HG03469 (cell line): Measurements from ENCODE around the gene COLEC11.

Source experiments
- ATAC-seq: cut with Tn5 transposase; IDR thresholded peaks from one replicate; pipeline ENCODE4 v1.9.1; 2021; ENCODE audit warnings: mild to moderate bottlenecking, moderate library complexity, moderate number of reproducible peaks; ENCODE audit not compliant: unreplicated experiment

The COLEC11 gene

GRCh38 chr2:3667151-3667631, 72.3 kb downstream of the COLEC11 start:
- no peak for ATAC-seq

GRCh38 chr2:3669656-3670055, 74.7 kb downstream of the COLEC11 start:
- ATAC-seq: no peak

DNA sequence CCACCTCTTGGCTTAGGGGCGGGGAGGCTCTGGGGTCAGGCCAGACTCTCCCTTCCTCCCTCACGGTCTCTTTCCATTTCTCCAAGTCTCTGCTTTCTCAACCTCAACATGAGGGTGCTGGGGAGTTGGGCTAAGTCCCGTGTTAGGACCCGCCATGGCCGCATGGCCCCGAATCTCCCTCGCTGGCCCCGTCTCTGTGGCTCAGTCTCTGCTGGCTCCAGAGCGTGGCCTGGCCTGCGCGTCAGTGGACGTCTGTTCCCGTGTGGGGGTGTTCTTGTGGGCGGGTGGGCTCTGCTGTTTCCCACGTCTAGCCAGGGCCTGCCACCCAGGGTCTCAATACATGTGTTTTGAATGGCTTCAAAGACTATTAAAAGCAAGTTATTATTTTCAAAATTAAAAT, 75.5 kb downstream of the COLEC11 start:
- ATAC-seq: no peak

GRCh38 chr2:3670941-3671340, 76.0 kb downstream of the COLEC11 start:
- no peak for ATAC-seq

DNA sequence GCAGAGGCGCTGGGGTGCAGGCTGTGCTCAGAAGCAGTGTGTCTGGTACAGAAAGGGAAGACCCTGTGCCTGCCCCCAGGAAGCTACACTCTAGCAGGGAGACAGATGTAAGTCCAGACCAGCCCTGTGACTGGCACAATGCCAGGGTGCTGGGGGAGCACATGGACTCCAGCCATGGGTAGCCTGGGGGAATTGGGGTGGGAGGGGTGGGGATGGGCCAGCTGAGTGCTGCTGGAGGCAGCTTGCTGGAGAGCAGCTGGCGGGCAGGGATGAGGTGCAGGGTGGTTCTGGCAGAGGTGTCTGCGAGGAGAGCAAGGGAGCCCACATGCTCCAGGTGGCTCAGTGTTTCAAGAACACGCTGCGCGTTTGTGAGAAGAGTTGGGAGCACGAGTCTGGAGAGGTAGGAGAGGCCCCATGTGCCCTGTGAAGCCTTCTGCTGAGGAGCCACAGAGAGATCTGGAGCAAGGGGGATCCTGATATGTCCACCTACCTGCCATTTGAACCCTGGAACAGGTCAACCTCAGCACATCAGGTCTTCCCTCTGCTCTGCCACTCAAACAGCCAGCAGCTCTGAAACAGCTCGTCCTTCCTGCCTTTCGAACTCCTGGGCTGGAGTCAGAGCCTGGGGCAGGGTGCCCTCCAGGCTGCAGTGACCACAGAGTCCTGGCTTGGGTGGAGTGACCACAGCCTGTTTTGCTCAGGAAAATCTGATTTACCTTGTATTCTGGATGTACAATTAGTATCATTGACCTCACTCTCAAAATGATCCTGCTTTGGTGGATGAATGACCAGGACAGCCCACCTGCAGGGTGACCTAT, 78.2 kb downstream of the COLEC11 start:
- no peak for ATAC-seq

GRCh38 chr2:3674066-3674845, 79.3 kb downstream of the COLEC11 start:
- ATAC-seq: no peak

DNA sequence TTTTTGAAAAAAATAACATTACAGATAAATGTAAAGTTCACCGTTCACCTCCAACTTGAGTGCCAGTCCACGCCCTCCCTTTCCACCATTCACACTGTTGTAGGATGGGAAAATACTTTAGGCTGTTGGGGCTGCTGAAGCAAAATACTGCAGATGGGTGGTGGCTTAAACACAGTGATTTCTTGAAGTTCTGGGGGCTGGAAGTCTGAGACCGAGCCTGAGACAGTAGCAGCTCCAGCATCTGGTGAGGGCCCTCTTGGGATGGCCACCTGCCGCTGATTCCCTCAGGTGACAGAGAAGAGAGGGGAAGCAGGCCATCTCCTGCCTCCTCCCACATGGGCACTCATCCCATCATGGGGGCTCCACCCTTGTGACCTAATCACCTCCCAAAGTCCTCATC, 80.8 kb downstream of the COLEC11 start:
- ATAC-seq: no peak

- ATAC-seq: no peak
Observed at GRCh38 chr2:3677436-3677835, 82.5 kb downstream of the COLEC11 start.

DNA sequence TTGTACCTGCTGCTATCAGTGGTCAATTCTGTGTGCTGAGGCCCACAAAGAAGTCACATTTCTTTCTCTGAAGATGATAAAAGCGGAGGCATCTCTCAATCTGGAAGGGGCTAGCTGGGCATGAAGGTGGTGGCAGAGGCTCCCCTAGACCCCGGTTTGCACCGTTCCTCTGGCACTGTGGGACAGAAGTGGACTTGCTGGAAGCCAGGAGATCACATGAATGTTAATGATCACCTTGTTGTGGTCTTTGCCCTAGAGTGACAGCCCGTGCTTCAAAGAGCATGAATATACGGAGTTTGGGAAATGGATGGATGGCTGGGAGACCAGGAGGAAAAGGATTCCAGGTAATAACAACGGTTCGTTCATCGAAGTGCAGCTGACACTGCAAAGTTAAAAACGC, 83.3 kb downstream of the COLEC11 start:
- ATAC-seq: no peak

DNA sequence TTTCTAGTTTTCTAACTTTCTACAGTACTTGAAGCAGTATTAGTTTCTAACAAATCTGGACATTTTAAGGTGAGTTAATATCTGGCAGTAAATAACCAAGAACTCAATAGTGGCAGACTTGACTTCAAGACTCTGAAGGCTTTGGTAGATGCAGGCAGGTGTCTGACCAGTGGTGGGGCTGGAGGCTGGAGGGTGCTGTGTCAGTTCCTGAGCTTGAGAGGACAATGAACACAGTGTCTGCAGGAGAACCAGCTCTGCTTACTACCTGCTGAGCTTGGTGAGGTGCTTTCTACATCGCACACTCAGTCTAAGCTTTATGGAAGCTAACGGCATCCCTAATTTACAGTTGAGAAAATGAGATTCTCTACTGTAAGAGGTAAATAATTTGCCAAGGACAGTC, 84.3 kb downstream of the COLEC11 start:
- no peak for ATAC-seq

DNA sequence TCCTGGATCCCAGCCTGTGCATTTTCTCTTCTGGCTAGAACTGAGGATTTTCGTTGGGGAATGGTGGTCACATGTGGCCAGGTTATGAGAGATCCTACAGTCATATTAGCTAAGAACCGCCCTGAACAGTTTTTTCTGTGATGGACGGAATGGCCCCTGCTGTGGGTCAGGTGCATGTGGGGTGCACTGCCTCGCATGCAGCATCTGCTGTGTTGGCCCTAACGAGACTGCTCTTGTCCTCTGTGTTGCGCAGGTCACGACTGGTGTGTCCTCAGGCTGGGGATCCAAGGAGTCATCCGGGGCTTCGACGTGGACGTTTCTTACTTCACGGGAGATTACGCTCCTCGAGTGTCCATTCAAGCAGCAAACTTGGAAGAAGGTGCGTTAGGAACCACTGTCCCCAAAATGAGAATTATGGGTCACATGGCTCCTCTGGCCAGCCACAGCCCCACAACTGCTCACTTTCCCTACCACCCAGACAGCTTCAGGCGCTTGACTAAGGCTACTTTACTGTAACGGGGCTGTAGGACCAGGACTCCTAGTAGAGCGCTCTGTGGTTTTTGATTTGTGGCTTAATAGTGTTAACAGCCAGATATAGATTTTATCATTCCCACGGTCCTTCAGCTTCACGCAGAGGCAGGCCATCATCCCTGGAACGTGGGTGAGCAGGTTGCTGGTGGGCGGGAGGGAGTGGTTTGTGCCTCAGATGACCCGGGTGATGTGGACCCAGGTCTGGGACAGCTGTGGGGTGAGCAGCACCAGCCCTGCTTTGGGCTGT, 84.9 kb downstream of the COLEC11 start:
- ATAC-seq: no peak

GRCh38 chr2:3680548-3681345, 85.8 kb downstream of the COLEC11 start:
- ATAC-seq: no peak

DNA sequence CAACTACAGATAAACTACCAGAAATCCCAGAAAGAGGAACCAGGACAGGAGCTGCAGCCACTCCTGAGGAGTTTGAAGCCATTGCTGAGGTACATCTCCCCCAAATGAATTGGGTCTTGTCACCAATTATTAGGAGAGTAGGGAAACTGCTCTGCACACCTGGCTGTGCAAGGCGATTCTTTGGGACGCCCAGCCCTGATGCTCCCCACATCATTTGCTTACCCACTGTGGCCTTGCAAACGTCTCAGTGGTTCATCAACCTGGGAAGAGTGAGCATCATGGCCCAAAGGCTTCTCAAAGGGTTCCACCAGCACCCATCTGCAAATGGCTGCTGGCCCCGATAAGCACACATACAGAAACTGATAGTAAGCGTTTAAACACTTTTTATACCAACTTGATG, 86.7 kb downstream of the COLEC11 start:
- no peak for ATAC-seq

- ATAC-seq: no peak
Observed at GRCh38 chr2:3682811-3683210, 87.9 kb downstream of the COLEC11 start.

DNA sequence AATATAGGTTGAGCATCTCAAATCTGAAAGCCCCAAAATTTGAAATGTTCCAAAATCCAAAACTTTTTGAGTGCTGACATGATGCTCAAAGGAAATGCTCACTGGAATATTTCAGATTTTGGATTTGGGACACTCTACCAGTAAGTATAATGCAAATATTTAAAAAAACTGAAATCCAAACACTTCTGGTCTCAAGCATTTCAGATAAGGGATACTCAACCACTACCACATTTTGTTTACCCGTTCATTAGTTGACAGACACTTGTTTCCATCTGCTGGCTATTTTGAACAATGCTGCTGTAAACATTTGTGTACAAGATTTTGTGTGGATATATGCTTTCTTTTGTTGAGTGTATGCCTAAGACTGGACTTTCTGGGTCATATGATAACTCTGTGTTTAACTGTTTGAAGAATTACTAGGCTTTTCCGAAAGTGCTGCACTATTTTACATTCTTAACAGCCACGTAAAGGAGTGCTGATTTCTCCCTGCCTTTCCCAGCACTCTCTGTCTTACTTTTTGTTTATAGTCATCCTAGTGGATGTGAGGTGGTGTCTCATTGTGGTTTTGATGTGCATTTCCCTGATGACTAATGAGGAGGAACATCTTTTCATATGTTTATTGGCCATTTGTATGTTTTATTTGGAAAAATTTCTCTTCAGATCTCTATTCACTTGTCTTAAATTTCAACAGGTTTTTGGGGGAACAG, 89.0 kb downstream of the COLEC11 start:
- no peak for ATAC-seq

- no peak for ATAC-seq
Observed at GRCh38 chr2:3689998-3690748, 95.3 kb downstream of the COLEC11 start.

GRCh38 chr2:3692375-3692774, 97.5 kb downstream of the COLEC11 start:
- no peak for ATAC-seq
